Neural cell (in vitro differentiated cells): ENCODE results near the gene ARHGEF38.

Experiments used
- EP300 ChIP-seq: fragments of 450-650 bp; conservative IDR thresholded peaks from 2 replicates; pipeline ENCODE4 v1.6.1; 2014; ENCODE audit warnings: antibody characterized with exemption, mild to moderate bottlenecking, moderate library complexity; ENCODE audit not compliant: poor library complexity, severe bottlenecking
- EZH2 ChIP-seq: fragments of 200-600, 300-800 bp; shearing (Covaris generic), sonication (generic); IDR thresholded peaks from 2 replicates; pipeline ENCODE4 v1.6.1; 2014; ENCODE audit warnings: antibody characterized with exemption, low read length, borderline replicate concordance, mild to moderate bottlenecking; ENCODE audit not compliant: insufficient read depth, poor library complexity, severe bottlenecking
- RAD21 ChIP-seq: fragments of 450-650 bp; conservative IDR thresholded peaks from 2 replicates; pipeline ENCODE4 v1.6.1; 2014; ENCODE audit warnings: antibody characterized with exemption, mild to moderate bottlenecking, moderate library complexity
- TAF1 ChIP-seq: IDR thresholded peaks from 2 replicates; pipeline ENCODE4 v1.6.1; 2012; ENCODE audit warnings: low read depth
- TF ChIP-seq, protein P1 (sequence below): IDR thresholded peaks from 2 replicates; pipeline ENCODE4 v1.6.1; 2012; ENCODE audit warnings: borderline replicate concordance
- TF ChIP-seq, protein P2 (sequence below): fragments of 450-650 bp; IDR thresholded peaks from 2 replicates; pipeline ENCODE4 v1.5.1; 2014; ENCODE audit warnings: antibody characterized with exemption, mild to moderate bottlenecking, moderate library complexity; ENCODE audit not compliant: poor library complexity, severe bottlenecking

DNA sequence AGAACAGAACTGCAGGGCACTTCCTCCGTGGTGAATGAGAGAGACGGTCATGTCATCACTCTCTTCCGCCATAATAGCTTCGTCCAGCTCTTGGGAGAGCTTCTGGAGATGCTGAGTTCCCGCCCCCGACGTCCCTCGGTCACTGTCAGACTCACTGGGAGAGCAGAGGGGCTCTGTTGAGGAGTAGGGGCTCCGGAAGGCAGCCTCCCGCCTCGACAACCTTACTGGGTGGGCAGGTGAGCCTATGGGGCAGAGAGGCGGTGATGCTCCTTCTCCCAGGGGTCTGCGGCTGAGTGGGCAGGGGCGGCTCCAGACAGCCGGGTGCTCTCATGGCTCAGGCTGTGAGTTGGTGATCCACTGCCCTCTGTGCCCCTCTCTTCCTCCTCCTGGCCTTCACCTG, 25.8 kb upstream of the ARHGEF38 start:
- TF ChIP-seq RAD21 (no peak), TAF1 (no peak), EZH2 (no peak), EP300 (no peak)
- TF ChIP-seq, protein P1, sequence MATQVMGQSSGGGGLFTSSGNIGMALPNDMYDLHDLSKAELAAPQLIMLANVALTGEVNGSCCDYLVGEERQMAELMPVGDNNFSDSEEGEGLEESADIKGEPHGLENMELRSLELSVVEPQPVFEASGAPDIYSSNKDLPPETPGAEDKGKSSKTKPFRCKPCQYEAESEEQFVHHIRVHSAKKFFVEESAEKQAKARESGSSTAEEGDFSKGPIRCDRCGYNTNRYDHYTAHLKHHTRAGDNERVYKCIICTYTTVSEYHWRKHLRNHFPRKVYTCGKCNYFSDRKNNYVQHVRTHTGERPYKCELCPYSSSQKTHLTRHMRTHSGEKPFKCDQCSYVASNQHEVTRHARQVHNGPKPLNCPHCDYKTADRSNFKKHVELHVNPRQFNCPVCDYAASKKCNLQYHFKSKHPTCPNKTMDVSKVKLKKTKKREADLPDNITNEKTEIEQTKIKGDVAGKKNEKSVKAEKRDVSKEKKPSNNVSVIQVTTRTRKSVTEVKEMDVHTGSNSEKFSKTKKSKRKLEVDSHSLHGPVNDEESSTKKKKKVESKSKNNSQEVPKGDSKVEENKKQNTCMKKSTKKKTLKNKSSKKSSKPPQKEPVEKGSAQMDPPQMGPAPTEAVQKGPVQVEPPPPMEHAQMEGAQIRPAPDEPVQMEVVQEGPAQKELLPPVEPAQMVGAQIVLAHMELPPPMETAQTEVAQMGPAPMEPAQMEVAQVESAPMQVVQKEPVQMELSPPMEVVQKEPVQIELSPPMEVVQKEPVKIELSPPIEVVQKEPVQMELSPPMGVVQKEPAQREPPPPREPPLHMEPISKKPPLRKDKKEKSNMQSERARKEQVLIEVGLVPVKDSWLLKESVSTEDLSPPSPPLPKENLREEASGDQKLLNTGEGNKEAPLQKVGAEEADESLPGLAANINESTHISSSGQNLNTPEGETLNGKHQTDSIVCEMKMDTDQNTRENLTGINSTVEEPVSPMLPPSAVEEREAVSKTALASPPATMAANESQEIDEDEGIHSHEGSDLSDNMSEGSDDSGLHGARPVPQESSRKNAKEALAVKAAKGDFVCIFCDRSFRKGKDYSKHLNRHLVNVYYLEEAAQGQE, result no peak
- TF ChIP-seq, protein P2, sequence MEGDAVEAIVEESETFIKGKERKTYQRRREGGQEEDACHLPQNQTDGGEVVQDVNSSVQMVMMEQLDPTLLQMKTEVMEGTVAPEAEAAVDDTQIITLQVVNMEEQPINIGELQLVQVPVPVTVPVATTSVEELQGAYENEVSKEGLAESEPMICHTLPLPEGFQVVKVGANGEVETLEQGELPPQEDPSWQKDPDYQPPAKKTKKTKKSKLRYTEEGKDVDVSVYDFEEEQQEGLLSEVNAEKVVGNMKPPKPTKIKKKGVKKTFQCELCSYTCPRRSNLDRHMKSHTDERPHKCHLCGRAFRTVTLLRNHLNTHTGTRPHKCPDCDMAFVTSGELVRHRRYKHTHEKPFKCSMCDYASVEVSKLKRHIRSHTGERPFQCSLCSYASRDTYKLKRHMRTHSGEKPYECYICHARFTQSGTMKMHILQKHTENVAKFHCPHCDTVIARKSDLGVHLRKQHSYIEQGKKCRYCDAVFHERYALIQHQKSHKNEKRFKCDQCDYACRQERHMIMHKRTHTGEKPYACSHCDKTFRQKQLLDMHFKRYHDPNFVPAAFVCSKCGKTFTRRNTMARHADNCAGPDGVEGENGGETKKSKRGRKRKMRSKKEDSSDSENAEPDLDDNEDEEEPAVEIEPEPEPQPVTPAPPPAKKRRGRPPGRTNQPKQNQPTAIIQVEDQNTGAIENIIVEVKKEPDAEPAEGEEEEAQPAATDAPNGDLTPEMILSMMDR, result no peak
